IgD-negative memory B cell (primary cell): ENCODE results near the gene DHPS. TPM values are rescaled to one million over a fixed set of nuclear protein-coding genes. Genes with fewer than 3 reads are reported as not detected.
"Not testable (repeated sequence)": the region's sequence is repeated elsewhere in the genome, so short reads cannot be mapped to it uniquely, and the experiment has no call there.

Experiments
- H3K27ac Mint-ChIP-seq, 3 donors: one replicate each; pipeline ENCODE4 v1.8.0; 2020 to 2022; ENCODE audit warnings: mild to moderate bottlenecking in 3 of 3, mixed read lengths in 3 of 3, moderate library complexity in 1 of 3
- H3K27me3 Mint-ChIP-seq: one replicate; pipeline ENCODE4 v1.8.0; 2021; ENCODE audit warnings: mixed read lengths
- H3K36me3 Mint-ChIP-seq: one replicate; pipeline ENCODE4 v1.8.0; 2020; ENCODE audit warnings: mild to moderate bottlenecking, mixed read lengths
- H3K4me1 Mint-ChIP-seq, 3 donors: one replicate each; pipeline ENCODE4 v1.8.0; 2020 to 2022; ENCODE audit warnings: mixed read lengths in 3 of 3, mild to moderate bottlenecking in 1 of 3
- H3K4me3 Mint-ChIP-seq, 4 donors: one replicate each; pipeline ENCODE4 v1.8.0; 2020 to 2022; ENCODE audit warnings: mild to moderate bottlenecking in 4 of 4, mixed read lengths in 4 of 4, moderate library complexity in 3 of 4
- H3K9me3 Mint-ChIP-seq, 3 donors: one replicate each; pipeline ENCODE4 v1.8.0; 2020 to 2021; ENCODE audit warnings: mixed read lengths in 3 of 3, mild to moderate bottlenecking in 1 of 3
- polyA plus RNA-seq: library from polyadenylated mRNA; unstranded; fragments of 300-500 nt; fragmentation: Illumina TruSeq; gene quantifications from one replicate; pipeline ENCODE4 v1.2.3, GENCODE V29; 2021

Gene DHPS
- polyA plus RNA-seq, 1 donor from 2014 or later: 111 TPM

- Mint-ChIP-seq H3K36me3 (peaks cover 7% of the 10 kb centered on the region), H3K27me3 (no peaks in the 10 kb centered on the region), H3K27ac (no peak overlapping the region), H3K4me3 (no peak overlapping the region), H3K9me3 (no peaks in the 10 kb centered on the region), H3K4me1 (peaks cover 0 to 3% (median 0%) of the 10 kb centered on the region in 3 donors)
Observed at GRCh38 chr19:12652219-12652618, 29.5 kb downstream of the DHPS start.

- no peaks in the 10 kb centered on the region for H3K9me3 Mint-ChIP-seq
- H3K27me3 Mint-ChIP-seq: no peaks in the 10 kb centered on the region
- peaks cover 0 to 2% (median 0%) of the 10 kb centered on the region in 3 donors for H3K4me1 Mint-ChIP-seq
- no peaks in the 10 kb centered on the region for H3K36me3 Mint-ChIP-seq
- no peak overlapping the region for H3K27ac Mint-ChIP-seq
- H3K4me3 Mint-ChIP-seq: no peak overlapping the region
Observed at GRCh38 chr19:12649941-12650340, 31.7 kb downstream of the DHPS start.

- Mint-ChIP-seq H3K9me3 (no peaks in the 10 kb centered on the region), H3K36me3 (no peaks in the 10 kb centered on the region), H3K4me1 (peaks cover 0 to 2% (median 0%) of the 10 kb centered on the region in 3 donors), H3K27ac (no peak overlapping the region), H3K4me3 (no peak overlapping the region), H3K27me3 (no peaks in the 10 kb centered on the region)
Observed at GRCh38 chr19:12648088-12648487, 33.6 kb downstream of the DHPS start.

- H3K27ac Mint-ChIP-seq: no peak overlapping the region
- no peaks in the 10 kb centered on the region for H3K27me3 Mint-ChIP-seq
- H3K9me3 Mint-ChIP-seq: no peaks in the 10 kb centered on the region
- no peaks in the 10 kb centered on the region for H3K36me3 Mint-ChIP-seq
- peaks cover 0 to 2% (median 0%) of the 10 kb centered on the region in 3 donors for H3K4me1 Mint-ChIP-seq
- no peak overlapping the region for H3K4me3 Mint-ChIP-seq
Observed at GRCh38 chr19:12647490-12648071, 34.1 kb downstream of the DHPS start.

GRCh38 chr19:12647047-12647446 is 34.6 kb downstream of the DHPS start:
- H3K4me1 Mint-ChIP-seq: peaks cover 0 to 2% (median 0%) of the 10 kb centered on the region in 3 donors
- no peaks in the 10 kb centered on the region for H3K27me3 Mint-ChIP-seq
- peaks cover 1% of the 10 kb centered on the region for H3K36me3 Mint-ChIP-seq
- H3K27ac Mint-ChIP-seq: no peak overlapping the region
- no peak overlapping the region for H3K4me3 Mint-ChIP-seq
- H3K9me3 Mint-ChIP-seq: no peaks in the 10 kb centered on the region

- Mint-ChIP-seq H3K27me3 (no peaks in the 10 kb centered on the region), H3K9me3 (no peaks in the 10 kb centered on the region), H3K4me1 (peaks cover 0 to 2% (median 0%) of the 10 kb centered on the region in 3 donors), H3K27ac (no peak overlapping the region), H3K4me3 (no peak overlapping the region), H3K36me3 (peaks cover 1% of the 10 kb centered on the region)
Observed at GRCh38 chr19:12646551-12646950, 35.1 kb downstream of the DHPS start.

- not testable (repeated sequence) for H3K36me3 Mint-ChIP-seq, H3K9me3 Mint-ChIP-seq, H3K4me1 Mint-ChIP-seq, H3K27ac Mint-ChIP-seq, H3K27me3 Mint-ChIP-seq, H3K4me3 Mint-ChIP-seq
Observed at GRCh38 chr19:12643716-12644115, 38.0 kb downstream of the DHPS start.

GRCh38 chr19:12642506-12642905 is 39.2 kb downstream of the DHPS start:
- Mint-ChIP-seq H3K27me3 (no peaks in the 10 kb centered on the region), H3K27ac (no peak overlapping the region), H3K9me3 (no peaks in the 10 kb centered on the region), H3K36me3 (peaks cover 1% of the 10 kb centered on the region), H3K4me3 (no peak overlapping the region), H3K4me1 (peaks cover 6 to 8% (median 6%) of the 10 kb centered on the region in 3 donors)

- Mint-ChIP-seq H3K4me3 (no peak overlapping the region), H3K4me1 (peaks cover 6 to 8% (median 6%) of the 10 kb centered on the region in 3 donors), H3K9me3 (no peaks in the 10 kb centered on the region), H3K27me3 (no peaks in the 10 kb centered on the region), H3K36me3 (peaks cover 1% of the 10 kb centered on the region), H3K27ac (peak overlapping the region in 1 of 3 donors; percentile 10)
Observed at GRCh38 chr19:12641456-12641855, 40.2 kb downstream of the DHPS start.

- Mint-ChIP-seq H3K9me3 (no peaks in the 10 kb centered on the region), H3K27me3 (no peaks in the 10 kb centered on the region)
Observed at GRCh38 chr19:12639901-12640613, 41.6 kb downstream of the DHPS start.

GRCh38 chr19:12638611-12639182 is 43.0 kb downstream of the DHPS start:
- Mint-ChIP-seq H3K9me3 (no peaks in the 10 kb centered on the region), H3K4me1 (peaks cover 6 to 12% (median 9%) of the 10 kb centered on the region in 3 donors), H3K4me3 (no peak overlapping the region), H3K27me3 (no peaks in the 10 kb centered on the region), H3K36me3 (peaks cover 1% of the 10 kb centered on the region), H3K27ac (no peak overlapping the region)

More at GRCh38 chr19:12639901-12640613, 41.6 kb downstream of the DHPS start:
- peaks cover 6 to 12% (median 8%) of the 10 kb centered on the region in 3 donors for H3K4me1 Mint-ChIP-seq
- H3K4me3 Mint-ChIP-seq: peak overlapping the region; percentile 21 to 92 (median 78)
- peaks cover 1% of the 10 kb centered on the region for H3K36me3 Mint-ChIP-seq
- H3K27ac Mint-ChIP-seq: peak overlapping the region; percentile 34 to 60 (median 39)

- Mint-ChIP-seq H3K9me3 (no peaks in the 10 kb centered on the region), H3K27me3 (no peaks in the 10 kb centered on the region), H3K36me3 (no peaks in the 10 kb centered on the region), H3K4me3 (no peak overlapping the region), H3K27ac (no peak overlapping the region), H3K4me1 (peaks cover 6 to 12% (median 9%) of the 10 kb centered on the region in 3 donors)
Observed at GRCh38 chr19:12636631-12637030, 45.0 kb downstream of the DHPS start.

- no peak overlapping the region for H3K4me3 Mint-ChIP-seq
- H3K27ac Mint-ChIP-seq: no peak overlapping the region
- H3K36me3 Mint-ChIP-seq: peaks cover 14% of the 10 kb centered on the region
- H3K9me3 Mint-ChIP-seq: peaks cover 0 to 15% (median 2%) of the 10 kb centered on the region in 3 donors
- peaks cover 0 to 1% (median 0%) of the 10 kb centered on the region in 3 donors for H3K4me1 Mint-ChIP-seq
- no peaks in the 10 kb centered on the region for H3K27me3 Mint-ChIP-seq
Observed at GRCh38 chr19:12629215-12629614, 52.5 kb downstream of the DHPS start.

GRCh38 chr19:12628040-12629022 is 53.3 kb downstream of the DHPS start:
- H3K36me3 Mint-ChIP-seq: peaks cover 14% of the 10 kb centered on the region
- no peak overlapping the region for H3K27ac Mint-ChIP-seq
- no peaks in the 10 kb centered on the region for H3K27me3 Mint-ChIP-seq
- H3K4me3 Mint-ChIP-seq: no peak overlapping the region
- H3K4me1 Mint-ChIP-seq: no peaks in the 10 kb centered on the region
- H3K9me3 Mint-ChIP-seq: peaks cover 0 to 15% (median 2%) of the 10 kb centered on the region in 3 donors
